H54 (cell line): ENCODE results near the gene OR8G5.

Source experiments
- DNase-seq: peaks from one replicate; pipeline ENCODE4 v3.0.0; 2011; ENCODE audit warnings: low spot score, mixed read lengths; ENCODE audit not compliant: insufficient read length
- FAIRE-seq: peaks from 3 replicates; lab custom pipeline; 2011; peaks lifted over from hg19 to GRCh38; lab: Jason Lieb, UNC
- POLR2A ChIP-seq: IDR thresholded peaks from 2 replicates; pipeline ENCODE4 v1.6.1; 2011; ENCODE audit warnings: low read depth, mild to moderate bottlenecking, low read length

OR8G5 gene

DNA sequence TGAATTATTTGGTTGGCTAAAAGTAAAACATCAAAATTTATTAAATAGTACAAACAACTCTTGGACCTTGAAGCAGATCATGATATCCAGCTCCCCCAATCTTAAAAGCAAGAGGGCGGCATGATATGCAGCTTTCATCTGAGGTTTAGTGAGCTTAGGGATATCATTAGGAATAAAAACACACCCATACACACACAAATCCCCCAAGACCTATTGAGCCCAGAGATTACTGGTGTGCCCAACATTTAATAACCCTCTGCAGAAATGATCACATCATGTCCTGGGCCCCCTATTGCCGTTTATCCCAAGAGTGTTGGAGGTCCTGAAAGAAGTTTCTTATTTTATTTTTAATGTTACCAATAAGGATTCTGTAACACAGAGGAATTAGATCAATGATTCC lies 57.7 kb downstream of the OR8G5 start, which contains the start of gene OR8D1:
TSS of gene OR8D1 (minus strand) at position 101 of the 400 bp plus-strand sequence. CDS start 3,183 bp downstream, outside the sequence.
- FAIRE-seq (no peak), DNase-seq (no peak)
- TF ChIP-seq POLR2A = no peak

DNA sequence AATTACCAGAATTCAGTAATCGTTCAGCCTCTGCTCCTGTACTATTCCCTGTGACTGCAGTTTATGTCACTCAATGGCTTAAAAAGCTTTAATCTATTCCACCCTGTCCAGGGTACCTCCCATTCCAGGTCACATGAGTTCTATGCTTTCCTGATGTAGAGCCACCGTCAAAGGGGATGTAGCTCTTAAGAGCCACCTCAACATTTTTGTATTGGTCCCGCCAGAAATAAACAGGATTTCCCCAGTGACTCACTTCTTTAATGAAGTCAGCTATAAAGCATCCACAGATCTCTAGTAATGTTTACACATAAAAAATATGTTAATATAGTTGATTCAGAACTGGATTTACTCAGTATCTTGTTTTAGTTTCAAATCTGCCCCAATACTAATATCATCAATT lies 58.9 kb downstream of the OR8G5 start:
- FAIRE-seq = no peak

More for the DNA sequence above, 58.9 kb downstream of the OR8G5 start:
- TF ChIP-seq POLR2A = no peak
- DNase-seq = no peak
